Pancreas (tissue), 10 donors: ENCODE results near the gene LCN9. TPM values are rescaled to one million over a fixed set of nuclear protein-coding genes. Genes with fewer than 3 reads are reported as not detected.

Experiments used
- ATAC-seq, 4 donors: fragments of 200-7000 bp; cut with Tn5 transposase; one replicate each; pipeline versions ENCODE4 v1.8.0 to v1.9.1; 2020; ENCODE audit warnings: mild to moderate bottlenecking in 4 of 4, moderate library complexity in 4 of 4
- DNase-seq, 6 donors: peaks; one replicate each; pipeline ENCODE4 v3.0.0-alpha.2; 2020
- FAIRE-seq: peaks from 2 replicates; lab custom pipeline; 2012; peaks lifted over from hg19 to GRCh38; lab: Jason Lieb, UNC
- H3K27ac ChIP-seq, 4 donors: fragments of 200-600 bp; sonication (generic); 1 replicate in 3 of 4; 2 replicates in 1 of 4; pipeline versions ENCODE4 v1.5.0 to v1.8.0; 2020
- H3K27me3 ChIP-seq, 4 donors: fragments of 200-600 bp; one replicate each; pipeline ENCODE4 v1.8.0; 2021
- H3K36me3 ChIP-seq, 3 donors: fragments of 200-600 bp; sonication (generic) in 1 of 3; one replicate each; pipeline versions ENCODE4 v1.5.0 to v1.8.0; 2020 to 2021
- H3K4me1 ChIP-seq, 3 donors: fragments of 200-600 bp; one replicate each; pipeline ENCODE4 v1.8.0; 2021
- H3K4me3 ChIP-seq, 4 donors: fragments of 200-600 bp; sonication (generic) in 2 of 4; one replicate each; pipeline versions ENCODE4 v1.5.0 to v1.8.0; 2020 to 2021
- H3K9me3 ChIP-seq, 4 donors: fragments of 200-600 bp; one replicate each; pipeline ENCODE4 v1.8.0; 2021
- WGBS, 2 donors: extraction: QIAGEN DNeasy Blood & Tissue Kit; methylation state at CpG; one replicate each; pipeline ENCODE4 v1.1.7; 2013; 5-methylcytosine and 5-hydroxymethylcytosine counted together
- intact Hi-C, 3 donors: fragments of 100-400 bp; cut with DNase I; formaldehyde crosslinking; loops; one replicate each; pipeline versions ENCODE4 v1.11.1 to v1.14.2; 2022
- polyA plus RNA-seq, 2 donors: library from polyadenylated mRNA; stranded (reverse); fragments of 200-250 nt; gene quantifications; one replicate each; pipeline ENCODE4 v1.2.3, GENCODE V29; 2013
- total RNA-seq, 6 donors: library from RNA; stranded (reverse); fragmentation: NEBNext Ultra II Directional in 4 of 6; extraction: Animal tissue kit (Norgen Biotek cat#: 25700) in 4 of 6; gene quantifications; one replicate each; pipeline versions ENCODE4 v1.2.1 to v1.2.4, GENCODE V29; 2021 to 2023
- TF ChIP-seq, protein P1 (sequence below), 4 donors: fragments of 200-600 bp; sonication (generic) in 3 of 4; IDR thresholded peaks; one replicate each; pipeline versions ENCODE4 v1.5.0 to v1.8.0; 2021; ENCODE audit warnings: antibody characterized with exemption in 4 of 4
- donor health status: healthy with polysubstance abuse.
- donor health status: DM: no; HTN: no; CAD: no; lungs with moderate emphysema.
- donor health status: DM: no; HTN: no; CAD: no.
- donor health status: control.
- donor health status: control.
- donor health status: Bipolar disorder and iron deficiency.
- donor health status: DM: yes; HTN: yes; CAD: no.
- donor health status: DM: no; HTN: no; CAD: no.
- donor health status: DM: no; HTN: no; CAD: no.
- donor health status: DM: yes; HTN: yes; CAD: no.

Gene LCN9
- total and polyA plus RNA-seq, 8 donors, result not detected

DNA sequence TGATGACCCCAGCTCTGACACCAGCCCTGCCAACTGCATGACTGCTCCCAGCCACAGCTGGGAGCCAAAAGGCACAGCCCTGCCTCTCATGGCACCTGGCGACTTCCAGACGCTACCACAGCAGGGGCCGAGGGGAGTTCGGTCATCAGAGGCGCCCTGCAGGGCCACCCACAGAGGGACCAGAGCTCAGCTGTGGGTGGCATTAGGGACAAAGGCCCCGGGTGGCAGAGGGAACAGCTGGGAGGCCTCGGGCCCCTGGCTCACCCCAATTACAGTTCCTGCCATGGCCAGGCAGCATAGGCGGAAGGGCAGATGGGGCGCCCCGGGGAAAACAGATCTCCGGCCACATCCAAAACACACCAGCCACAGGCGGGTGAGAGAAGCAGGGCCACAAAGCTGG, 32.5 kb downstream of the LCN9 start:
- H3K4me1 ChIP-seq, result no peaks in the 10 kb centered on the region
- 55 to 67% methylated on average over 11 to 12 of the region's 12 CpGs for WGBS, 2 donors
- no peak for ATAC-seq
- TF ChIP-seq, protein P1, sequence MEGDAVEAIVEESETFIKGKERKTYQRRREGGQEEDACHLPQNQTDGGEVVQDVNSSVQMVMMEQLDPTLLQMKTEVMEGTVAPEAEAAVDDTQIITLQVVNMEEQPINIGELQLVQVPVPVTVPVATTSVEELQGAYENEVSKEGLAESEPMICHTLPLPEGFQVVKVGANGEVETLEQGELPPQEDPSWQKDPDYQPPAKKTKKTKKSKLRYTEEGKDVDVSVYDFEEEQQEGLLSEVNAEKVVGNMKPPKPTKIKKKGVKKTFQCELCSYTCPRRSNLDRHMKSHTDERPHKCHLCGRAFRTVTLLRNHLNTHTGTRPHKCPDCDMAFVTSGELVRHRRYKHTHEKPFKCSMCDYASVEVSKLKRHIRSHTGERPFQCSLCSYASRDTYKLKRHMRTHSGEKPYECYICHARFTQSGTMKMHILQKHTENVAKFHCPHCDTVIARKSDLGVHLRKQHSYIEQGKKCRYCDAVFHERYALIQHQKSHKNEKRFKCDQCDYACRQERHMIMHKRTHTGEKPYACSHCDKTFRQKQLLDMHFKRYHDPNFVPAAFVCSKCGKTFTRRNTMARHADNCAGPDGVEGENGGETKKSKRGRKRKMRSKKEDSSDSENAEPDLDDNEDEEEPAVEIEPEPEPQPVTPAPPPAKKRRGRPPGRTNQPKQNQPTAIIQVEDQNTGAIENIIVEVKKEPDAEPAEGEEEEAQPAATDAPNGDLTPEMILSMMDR (IDR thresholded peaks at IDR 0.05), result no peak
- no peaks in the 10 kb centered on the region for H3K9me3 ChIP-seq
- no peaks in the 10 kb centered on the region for H3K27me3 ChIP-seq
- no peak overlapping the region for H3K4me3 ChIP-seq
- no peak for DNase-seq
- FAIRE-seq, result no peak
- H3K36me3 ChIP-seq, result no peaks in the 10 kb centered on the region
- H3K27ac ChIP-seq, result no peak overlapping the region
- intact Hi-C loops, result no loop called here

DNA sequence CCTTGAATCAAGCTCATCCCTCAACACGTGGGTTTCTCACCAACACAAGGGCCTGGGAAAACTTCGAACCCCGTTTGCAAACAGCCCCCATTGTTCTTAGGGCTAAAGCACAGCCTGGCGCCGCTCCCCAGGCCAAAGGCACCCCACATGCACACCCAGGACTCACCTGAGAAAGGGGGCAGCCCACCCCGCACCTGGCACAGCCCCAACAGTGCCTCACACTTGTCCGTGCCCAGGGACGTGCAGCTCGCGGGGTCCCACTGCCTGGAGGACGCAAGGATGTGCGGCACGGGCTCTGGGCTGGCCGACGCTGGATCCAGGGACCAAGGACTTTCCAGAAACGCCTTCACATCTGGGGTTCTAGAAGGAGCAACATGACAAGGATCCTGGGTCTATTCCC, 33.3 kb downstream of the LCN9 start:
- H3K27me3 ChIP-seq, result no peaks in the 10 kb centered on the region
- no peak overlapping the region for H3K4me3 ChIP-seq
- FAIRE-seq (no peak), ATAC-seq (no peak), DNase-seq (no peak)
- no peaks in the 10 kb centered on the region for H3K36me3 ChIP-seq
- no peak overlapping the region for H3K27ac ChIP-seq
- no peaks in the 10 kb centered on the region for H3K4me1 ChIP-seq
- intact Hi-C loops, result no loop called here
- 49 to 56% methylated on average over 16 of the region's 16 CpGs for WGBS, 2 donors
- TF ChIP-seq, protein P1 (IDR thresholded peaks at IDR 0.05), result no peak
- H3K9me3 ChIP-seq, result no peaks in the 10 kb centered on the region

DNA sequence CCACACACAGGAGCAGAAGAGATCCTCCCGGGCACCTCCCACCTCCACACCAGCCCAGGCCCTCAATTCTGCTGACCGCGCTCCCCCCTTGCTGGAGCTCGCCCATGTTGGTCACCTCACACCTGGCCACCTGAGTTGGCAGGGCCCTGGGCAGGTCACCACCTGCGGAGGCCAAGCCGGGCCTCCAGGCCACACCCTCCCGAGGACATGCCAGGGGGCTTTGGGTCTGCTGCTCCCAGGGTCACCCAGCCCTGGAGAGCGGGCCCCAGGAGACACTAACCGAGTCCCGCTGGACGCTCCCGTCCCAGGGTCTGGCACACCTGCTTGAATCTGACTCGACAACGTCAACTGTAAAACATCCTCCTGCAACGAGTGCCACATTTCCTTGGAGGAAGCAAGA, 34.1 kb downstream of the LCN9 start:
- H3K4me1 ChIP-seq, result no peaks in the 10 kb centered on the region
- ATAC-seq, result no peak
- H3K27ac ChIP-seq, result no peak overlapping the region
- 57 to 62% methylated on average over 15 of the region's 15 CpGs for WGBS, 2 donors
- peaks cover 0 to 2% (median 0%) of the 10 kb centered on the region in 4 donors for H3K27me3 ChIP-seq
- DNase-seq, result no peak
- no peaks in the 10 kb centered on the region for H3K9me3 ChIP-seq
- FAIRE-seq, result no peak
- intact Hi-C loops, result no loop called here
- H3K4me3 ChIP-seq, result no peak overlapping the region
- H3K36me3 ChIP-seq, result no peaks in the 10 kb centered on the region
- TF ChIP-seq, protein P1 (IDR thresholded peaks at IDR 0.05), result no peak

DNA sequence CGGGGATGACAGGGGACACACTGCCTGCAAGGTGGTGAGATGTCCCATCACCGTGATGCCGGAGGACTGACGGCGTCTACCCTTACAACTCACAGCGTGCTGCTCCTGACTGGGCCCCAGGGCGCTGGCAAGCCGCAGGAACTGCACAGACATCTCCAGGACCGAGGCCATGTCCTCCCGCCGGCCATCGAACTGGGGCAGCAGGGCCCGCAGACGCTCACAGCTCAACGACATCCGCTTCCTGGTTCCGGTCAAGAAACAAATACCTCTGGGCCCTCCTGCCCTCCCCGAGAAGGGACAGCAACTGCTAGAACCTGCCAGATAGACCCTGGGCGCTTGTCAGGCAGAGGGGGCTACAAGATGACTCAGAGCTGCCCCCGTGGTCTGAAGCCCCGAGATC, 35.1 kb downstream of the LCN9 start:
- TF ChIP-seq, protein P1 (IDR thresholded peaks at IDR 0.05), result no peak
- FAIRE-seq (no peak), ATAC-seq (no peak), DNase-seq (no peak)
- Histone ChIP-seq H3K4me1 (no peaks in the 10 kb centered on the region), H3K4me3 (no peak overlapping the region), H3K27ac (no peak overlapping the region), H3K36me3 (no peaks in the 10 kb centered on the region), H3K27me3 (peaks cover 0 to 5% (median 0%) of the 10 kb centered on the region in 4 donors), H3K9me3 (no peaks in the 10 kb centered on the region)
- 51 to 59% methylated on average over 21 of the region's 21 CpGs for WGBS, 2 donors
- intact Hi-C loops, result no loop called here

DNA sequence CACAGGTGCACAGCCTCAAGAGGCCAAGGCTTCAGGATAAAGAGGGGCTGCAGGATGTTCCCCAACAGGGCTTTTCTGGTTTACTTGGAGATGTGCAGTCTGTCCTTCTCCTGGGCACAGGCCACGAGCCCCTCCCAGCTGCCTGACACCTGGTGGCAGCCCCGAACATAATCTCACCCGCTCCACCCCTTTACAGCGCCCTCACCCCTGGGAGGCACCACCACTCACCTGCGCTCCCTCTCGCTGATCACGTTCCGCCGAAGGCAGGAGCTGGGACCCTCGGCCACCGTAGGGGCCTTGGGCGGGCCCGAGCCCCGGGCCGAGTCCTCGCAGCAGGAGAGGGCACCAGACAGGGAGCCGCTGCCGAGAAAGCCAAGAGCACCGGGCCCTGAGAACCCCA, 35.7 kb downstream of the LCN9 start:
- WGBS, 2 donors, result 47 to 53% methylated on average over 19 of the region's 19 CpGs

More for the DNA sequence above, 35.7 kb downstream of the LCN9 start:
- H3K4me1 ChIP-seq, result no peaks in the 10 kb centered on the region
- H3K27me3 ChIP-seq, result peaks cover 0 to 5% (median 0%) of the 10 kb centered on the region in 4 donors
- TF ChIP-seq, protein P1 (IDR thresholded peaks at IDR 0.05), result no peak
- H3K9me3 ChIP-seq, result no peaks in the 10 kb centered on the region
- H3K27ac ChIP-seq, result no peak overlapping the region
- no peak overlapping the region for H3K4me3 ChIP-seq
- DNase-seq (no peak), FAIRE-seq (no peak), ATAC-seq (no peak)
- H3K36me3 ChIP-seq, result no peaks in the 10 kb centered on the region
- intact Hi-C loops, result no loop called here
